Glutamatergic neuron (in vitro differentiated cells): ENCODE results near the gene PLCG2. TPM values are rescaled to one million over a fixed set of nuclear protein-coding genes. Genes with fewer than 3 reads are reported as not detected.

Experiments
- DNase-seq: peaks from one replicate; pipeline ENCODE4 v3.0.0; 2022
- H3K27ac Mint-ChIP-seq: one replicate; pipeline ENCODE4 v1.8.0; 2020; ENCODE audit warnings: mild to moderate bottlenecking, mixed read lengths, inconsistent platforms; ENCODE audit not compliant: unreplicated experiment
- H3K27me3 Mint-ChIP-seq: one replicate; pipeline ENCODE4 v1.8.0; 2020; ENCODE audit warnings: mild to moderate bottlenecking, moderate library complexity, mixed read lengths, inconsistent platforms; ENCODE audit not compliant: unreplicated experiment
- H3K36me3 Mint-ChIP-seq: one replicate; pipeline ENCODE4 v1.8.0; 2020; ENCODE audit warnings: mild to moderate bottlenecking, mixed read lengths, inconsistent platforms; ENCODE audit not compliant: unreplicated experiment
- H3K4me1 Mint-ChIP-seq: one replicate; pipeline ENCODE4 v1.8.0; 2020; ENCODE audit warnings: mild to moderate bottlenecking, low read depth, mixed read lengths, inconsistent platforms; ENCODE audit not compliant: unreplicated experiment
- H3K4me3 Mint-ChIP-seq: one replicate; pipeline ENCODE4 v1.8.0; 2020; ENCODE audit warnings: mild to moderate bottlenecking, mixed read lengths, inconsistent platforms; ENCODE audit not compliant: unreplicated experiment
- H3K9me3 Mint-ChIP-seq: one replicate; pipeline ENCODE4 v1.8.0; 2020; ENCODE audit warnings: mild to moderate bottlenecking, moderate library complexity, mixed read lengths, inconsistent platforms; ENCODE audit not compliant: unreplicated experiment
- CTCF ChIP-seq: fragments of 200-600 bp; sonication (generic); IDR thresholded peaks from one replicate; pipeline ENCODE4 v1.5.0; 2021; ENCODE audit not compliant: partially characterized antibody, unreplicated experiment
- total RNA-seq: library from RNA; stranded (reverse); fragmentation: NEBNext Ultra II Directional; extraction: Animal tissue kit (Norgen Biotek cat#: 25700); gene quantifications from one replicate; pipeline ENCODE4 v1.2.1, GENCODE V29; 2021; ENCODE audit not compliant: unreplicated experiment

Gene PLCG2
- total RNA-seq, 1 donor from 2014 or later: 0.49 TPM

- Mint-ChIP-seq H3K4me1 (no peaks in the 10 kb centered on the region), H3K36me3 (no peaks in the 10 kb centered on the region), H3K9me3 (no peaks in the 10 kb centered on the region), H3K4me3 (no peak overlapping the region), H3K27me3 (no peaks in the 10 kb centered on the region), H3K27ac (no peak overlapping the region)
- TF ChIP-seq CTCF: no peak
- DNase-seq: no peak
Observed at GRCh38 chr16:81936209-81937000, 157.3 kb downstream of the PLCG2 start.

GRCh38 chr16:81937305-81938038 lies 158.4 kb downstream of the PLCG2 start:
- H3K4me3 Mint-ChIP-seq: no peak overlapping the region
- no peak for TF ChIP-seq CTCF
- H3K36me3 Mint-ChIP-seq: no peaks in the 10 kb centered on the region
- no peaks in the 10 kb centered on the region for H3K27me3 Mint-ChIP-seq
- H3K27ac Mint-ChIP-seq: no peak overlapping the region
- H3K9me3 Mint-ChIP-seq: no peaks in the 10 kb centered on the region
- H3K4me1 Mint-ChIP-seq: peaks cover 5% of the 10 kb centered on the region
- DNase-seq: no peak

GRCh38 chr16:81938326-81939163 lies 159.5 kb downstream of the PLCG2 start:
- DNase-seq: no peak
- no peaks in the 10 kb centered on the region for H3K36me3 Mint-ChIP-seq
- no peak for TF ChIP-seq CTCF
- H3K4me1 Mint-ChIP-seq: peaks cover 7% of the 10 kb centered on the region
- H3K4me3 Mint-ChIP-seq: no peak overlapping the region
- H3K27me3 Mint-ChIP-seq: no peaks in the 10 kb centered on the region
- H3K9me3 Mint-ChIP-seq: no peaks in the 10 kb centered on the region
- no peak overlapping the region for H3K27ac Mint-ChIP-seq

GRCh38 chr16:81939164-81940056 lies 160.3 kb downstream of the PLCG2 start:
- no peak overlapping the region for H3K27ac Mint-ChIP-seq
- H3K9me3 Mint-ChIP-seq: no peaks in the 10 kb centered on the region
- H3K36me3 Mint-ChIP-seq: no peaks in the 10 kb centered on the region
- no peaks in the 10 kb centered on the region for H3K27me3 Mint-ChIP-seq
- no peak overlapping the region for H3K4me3 Mint-ChIP-seq
- DNase-seq: no peak
- peaks cover 7% of the 10 kb centered on the region for H3K4me1 Mint-ChIP-seq
- TF ChIP-seq CTCF: no peak
